GM19238 (cell line): ENCODE results near the gene PARD3B.
"Not testable (repeated sequence)": the region's sequence is repeated elsewhere in the genome, so short reads cannot be mapped to it uniquely, and the experiment has no call there.

Experiments used
- DNase-seq: peaks from one replicate; pipeline ENCODE4 v3.0.0; 2011; ENCODE audit warnings: low spot score; ENCODE audit not compliant: insufficient read length

PARD3B gene

GRCh38 chr2:205460217-205460616, 914.9 kb downstream of the PARD3B start:
- DNase-seq = no peak

- no peak for DNase-seq
Measured at GRCh38 chr2:205461169-205461568, 915.9 kb downstream of the PARD3B start.

- DNase-seq = no peak
Measured at GRCh38 chr2:205461678-205462665, 916.7 kb downstream of the PARD3B start.

GRCh38 chr2:205462681-205463345, 917.5 kb downstream of the PARD3B start:
- no peak for DNase-seq

GRCh38 chr2:205463466-205464025, 918.3 kb downstream of the PARD3B start:
- no peak for DNase-seq

GRCh38 chr2:205464681-205465080, 919.4 kb downstream of the PARD3B start:
- no peak for DNase-seq

GRCh38 chr2:205465791-205466190, 920.5 kb downstream of the PARD3B start:
- no peak for DNase-seq

GRCh38 chr2:205471776-205472175, 926.5 kb downstream of the PARD3B start:
- no peak for DNase-seq

- DNase-seq = no peak
Measured at GRCh38 chr2:205473791-205474190, 928.5 kb downstream of the PARD3B start.

- DNase-seq = no peak
Measured at GRCh38 chr2:205474741-205475415, 929.6 kb downstream of the PARD3B start.

- no peak for DNase-seq
Measured at GRCh38 chr2:205475416-205475768, 930.1 kb downstream of the PARD3B start.

GRCh38 chr2:205477016-205477705, 931.9 kb downstream of the PARD3B start:
- no peak for DNase-seq

GRCh38 chr2:205481861-205482260, 936.6 kb downstream of the PARD3B start:
- DNase-seq = no peak

- DNase-seq = no peak
Measured at GRCh38 chr2:205482399-205483081, 937.3 kb downstream of the PARD3B start.

- DNase-seq = no peak
Measured at GRCh38 chr2:205483095-205483494, 937.8 kb downstream of the PARD3B start.

- no peak for DNase-seq
Measured at GRCh38 chr2:205484215-205484614, 938.9 kb downstream of the PARD3B start.

GRCh38 chr2:205484764-205485163, 939.5 kb downstream of the PARD3B start:
- DNase-seq = no peak

- not testable (repeated sequence) for DNase-seq
Measured at GRCh38 chr2:205493528-205493927, 948.3 kb downstream of the PARD3B start.

GRCh38 chr2:205494537-205495235, 949.4 kb downstream of the PARD3B start:
- DNase-seq = no peak

GRCh38 chr2:205495819-205496218, 950.5 kb downstream of the PARD3B start:
- DNase-seq = no peak
